ENCODE measurements around the gene NAT14.
"Not testable (repeated sequence)": the region's sequence is repeated elsewhere in the genome, so short reads cannot be mapped to it uniquely, and the experiment has no call there.

Gene NAT14

DNA sequence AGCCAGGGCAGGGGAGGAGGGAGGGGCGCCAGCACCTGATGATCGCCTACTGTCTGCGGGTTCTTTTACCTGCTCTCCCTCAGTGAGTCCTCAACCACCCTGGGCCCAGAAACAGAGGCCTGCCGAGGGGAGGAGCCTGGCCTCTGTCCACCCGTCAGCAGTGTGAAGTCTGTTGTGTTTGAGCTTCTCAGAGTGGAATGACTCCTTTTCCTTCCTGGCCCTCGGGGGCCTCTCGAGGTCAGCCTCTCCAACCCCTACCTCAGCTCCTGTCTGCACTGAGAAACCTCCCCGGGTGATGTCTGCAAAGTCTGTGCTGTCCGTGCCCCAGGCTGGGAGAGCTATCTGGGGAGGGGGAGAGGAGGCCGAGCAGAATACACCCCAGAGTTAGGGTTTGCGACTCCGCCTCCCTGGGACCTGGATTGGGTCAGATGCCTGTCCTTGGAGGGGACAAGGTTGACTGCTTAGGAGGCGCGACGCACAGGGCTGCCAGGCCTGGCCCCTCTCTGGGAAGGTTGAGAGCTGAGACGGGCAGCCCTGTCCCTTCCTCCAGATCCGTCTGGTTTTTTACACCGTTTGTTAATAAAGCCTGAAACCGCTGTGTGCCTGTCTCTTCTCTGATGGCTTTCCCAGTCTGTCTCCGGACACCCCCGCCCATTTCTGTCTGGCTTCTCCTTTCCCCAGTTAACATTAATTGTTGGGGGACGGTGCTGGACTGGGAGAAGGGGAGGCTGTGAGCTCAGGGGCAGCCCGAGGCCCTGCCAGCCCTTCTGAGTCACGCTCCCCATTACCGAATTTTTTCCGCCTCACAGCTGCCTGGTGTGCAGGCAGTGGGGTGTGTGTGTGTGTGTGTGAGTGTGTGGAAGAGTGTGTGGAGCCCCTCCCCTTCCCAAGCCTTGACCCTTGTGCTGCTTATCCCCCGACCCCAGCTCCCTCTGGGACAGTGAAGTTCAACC is 2.3 kb downstream of the NAT14 start:
- no peak for DNase-seq (ENCODE audit: low spot score)

DNA sequence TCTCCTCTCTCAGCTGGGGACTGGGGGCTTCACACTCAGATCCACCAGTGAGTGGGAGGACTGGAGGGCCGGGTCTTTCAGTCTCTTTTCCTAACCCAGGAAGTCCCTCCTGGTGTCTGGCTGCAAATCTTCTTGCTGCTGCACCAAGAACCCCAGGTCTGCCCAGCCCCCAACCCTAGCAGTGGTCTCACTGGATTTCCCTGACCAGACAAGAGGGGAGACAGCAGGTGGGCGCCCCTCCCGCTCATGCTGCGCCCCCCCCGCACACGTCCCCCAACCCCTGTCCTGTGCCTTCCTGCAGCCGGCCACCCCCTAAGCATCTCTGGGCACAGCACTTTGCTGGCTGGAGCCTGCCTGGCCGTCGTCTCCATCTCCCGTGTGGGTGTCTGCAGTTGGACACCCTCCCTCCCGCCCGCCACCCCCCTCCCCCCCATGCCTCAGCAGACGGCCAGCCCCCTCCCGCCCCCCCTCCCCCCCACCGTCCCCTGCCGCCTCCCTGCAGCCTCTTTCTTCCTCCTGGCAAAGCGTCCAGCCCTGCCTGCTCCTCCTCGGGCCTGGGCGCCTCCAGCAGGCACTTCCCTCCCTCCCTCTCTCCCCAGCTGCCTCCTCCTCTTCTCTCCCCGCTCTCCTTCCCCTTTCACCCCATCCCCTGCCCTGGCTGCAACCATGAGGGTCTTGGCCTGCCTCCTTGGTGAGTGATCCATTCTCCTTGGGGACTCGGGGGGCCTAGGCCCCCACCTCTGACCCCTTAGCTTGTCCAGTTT is 3.1 kb downstream of the NAT14 start, which contains the start of gene SSC5D:
SSC5D (plus strand) TSS at position 513 of the 764 bp plus-strand sequence; CDS start at position 667, 154 bp downstream.
- no peak for DNase-seq (ENCODE audit: low spot score)

DNA sequence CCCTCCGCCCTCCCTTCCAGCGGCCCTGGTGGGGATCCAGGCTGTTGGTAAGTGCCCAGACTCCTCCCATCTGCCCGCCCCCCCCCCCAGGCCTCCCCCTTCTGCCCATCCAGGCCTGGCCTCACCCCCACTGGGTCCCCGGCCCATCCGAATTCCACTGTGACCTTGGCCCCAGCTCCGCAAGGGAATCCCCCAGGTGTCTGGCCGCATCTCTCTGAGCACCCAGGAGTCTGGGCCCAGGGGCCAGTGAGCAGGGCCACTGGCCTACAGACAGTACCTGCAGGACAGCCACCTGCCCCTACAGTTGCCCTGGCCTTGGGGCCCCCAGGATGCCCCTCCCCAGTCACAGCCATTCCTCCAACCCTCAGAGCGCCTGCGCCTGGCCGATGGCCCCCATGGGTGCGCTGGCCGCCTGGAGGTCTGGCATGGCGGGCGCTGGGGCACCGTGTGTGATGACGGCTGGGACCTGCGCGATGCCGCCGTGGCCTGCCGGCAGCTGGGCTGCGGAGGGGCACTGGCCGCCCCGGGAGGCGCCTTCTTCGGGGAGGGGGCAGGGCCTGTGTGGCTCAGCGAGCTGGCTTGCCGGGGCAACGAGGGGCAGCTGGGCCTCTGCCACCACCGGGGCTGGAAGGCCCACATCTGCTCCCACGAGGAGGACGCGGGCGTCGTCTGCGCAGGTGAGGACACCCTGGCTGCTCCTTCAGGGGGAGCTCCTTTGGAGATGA is 4.2 kb downstream of the NAT14 start:
- no peak for DNase-seq (ENCODE audit: low spot score)

DNA sequence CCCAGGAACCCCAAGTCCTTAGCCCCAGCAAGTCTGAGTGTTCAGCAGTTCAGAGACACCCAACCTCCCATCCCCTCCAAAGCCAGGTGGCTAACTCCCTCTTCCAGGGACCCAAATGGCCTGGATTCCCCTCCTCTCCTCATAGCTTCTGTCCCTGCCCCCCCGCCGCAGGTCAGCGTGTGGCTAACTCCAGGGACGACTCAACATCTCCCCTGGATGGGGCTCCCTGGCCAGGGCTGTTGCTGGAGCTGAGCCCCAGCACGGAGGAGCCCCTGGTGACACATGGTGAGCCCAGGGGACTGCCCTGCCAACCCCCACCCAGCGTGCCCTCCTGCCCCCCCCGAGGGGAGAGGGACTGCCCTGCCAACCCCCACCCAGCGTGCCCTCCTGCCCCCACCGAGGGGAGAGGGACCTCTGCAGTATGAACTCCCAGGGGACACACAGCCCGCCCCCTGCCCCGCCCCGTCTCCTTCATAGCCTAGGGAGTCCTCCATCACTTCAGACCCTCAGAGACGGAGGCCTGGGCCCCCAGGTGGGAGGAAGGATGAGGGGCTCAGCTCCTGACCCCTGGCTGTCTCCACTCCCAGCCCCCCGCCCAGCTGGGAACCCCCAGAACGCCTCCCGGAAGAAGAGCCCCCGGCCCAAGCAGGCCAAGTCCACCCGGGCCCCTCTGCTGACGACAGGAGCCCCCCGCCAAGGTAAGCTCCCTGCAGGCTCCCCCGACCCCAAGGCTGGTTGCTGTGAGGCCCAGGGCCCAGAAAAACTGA is 4.9 kb downstream of the NAT14 start:
- no peak for DNase-seq (ENCODE audit: low spot score)

DNA sequence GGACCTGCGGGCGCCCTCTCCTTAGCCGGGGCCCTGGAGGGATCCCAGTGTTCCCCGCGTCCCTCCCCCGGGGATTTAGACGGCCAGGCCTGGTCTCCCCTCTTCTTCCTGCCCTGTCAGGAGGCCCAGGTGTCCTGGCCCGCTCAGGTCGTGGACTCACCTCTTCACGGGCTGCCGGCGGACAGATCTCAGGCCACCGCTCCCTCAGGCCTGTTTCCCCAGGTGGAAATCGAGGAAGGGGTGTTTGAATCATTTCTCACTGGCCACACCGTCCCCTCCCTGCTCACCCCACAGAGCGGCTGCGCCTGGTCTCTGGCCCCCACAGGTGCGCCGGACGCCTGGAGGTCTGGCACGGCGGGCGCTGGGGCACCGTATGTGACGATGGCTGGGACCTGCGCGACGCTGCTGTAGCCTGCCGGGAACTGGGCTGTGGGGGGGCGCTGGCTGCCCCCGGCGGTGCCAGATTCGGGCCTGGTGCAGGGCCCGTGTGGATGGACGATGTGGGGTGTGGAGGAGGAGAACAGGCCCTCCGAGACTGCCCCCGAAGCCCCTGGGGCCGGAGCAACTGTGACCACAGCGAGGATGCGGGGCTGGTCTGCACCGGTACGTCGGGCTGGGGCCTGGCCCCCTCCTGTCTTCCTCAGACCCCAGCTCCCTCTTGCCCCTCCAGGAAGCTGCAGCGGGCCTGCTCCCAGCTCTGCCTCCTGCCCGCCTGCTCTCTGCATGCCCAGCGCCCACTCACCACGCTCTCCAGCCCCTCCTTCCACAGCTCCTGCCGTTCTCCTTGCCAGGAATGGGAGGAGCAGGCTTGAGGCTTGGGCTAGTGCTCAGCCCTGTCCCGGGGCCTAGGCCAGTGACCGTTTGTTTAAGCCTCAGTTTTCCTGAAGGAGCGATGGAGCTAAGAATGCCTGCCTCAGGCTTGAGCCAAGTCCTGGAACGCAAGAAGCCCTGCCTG is 5.8 kb downstream of the NAT14 start:
- no peak for DNase-seq (ENCODE audit: low spot score)

DNA sequence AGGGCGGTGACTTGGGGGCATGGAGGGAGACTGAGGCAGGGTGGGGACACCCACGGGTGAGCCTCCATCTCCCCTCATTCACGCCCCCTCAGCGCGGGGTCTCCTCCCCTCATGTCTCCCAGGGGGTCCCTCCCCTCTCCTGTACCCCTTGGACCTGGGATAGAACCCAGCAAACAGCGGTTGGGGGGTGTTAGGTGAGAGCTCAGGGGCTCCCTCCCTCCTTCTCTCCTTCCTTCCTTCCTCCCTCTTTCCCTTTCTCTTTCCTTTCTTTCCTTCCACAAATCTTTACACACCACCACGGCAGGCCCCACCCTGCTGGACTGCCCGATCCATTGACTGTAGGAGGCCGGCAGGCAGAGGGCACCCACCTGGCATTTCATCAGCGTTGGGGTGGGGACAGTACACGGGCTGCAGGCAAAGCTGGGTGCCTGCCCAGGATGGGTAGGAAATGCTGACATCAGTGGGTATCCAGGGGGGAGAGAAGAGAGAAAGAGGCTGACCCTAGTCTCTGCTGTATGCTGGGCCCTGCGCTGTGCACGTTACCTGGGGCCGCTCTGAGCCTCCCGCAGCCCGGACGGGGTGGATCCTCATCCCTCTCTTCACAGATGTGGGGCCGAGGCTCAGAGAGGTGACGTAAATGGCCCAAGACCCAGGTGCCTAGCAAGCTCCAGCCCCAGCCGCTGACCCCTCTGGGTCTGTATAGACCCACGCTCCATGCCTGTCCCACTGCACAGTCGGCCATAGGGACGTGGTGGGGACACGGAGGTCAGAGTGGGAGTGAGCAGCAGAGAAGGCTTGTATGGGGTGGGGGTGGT is 6.8 kb downstream of the NAT14 start:
- DNase-seq (ENCODE audit: low spot score), result no peak

DNA sequence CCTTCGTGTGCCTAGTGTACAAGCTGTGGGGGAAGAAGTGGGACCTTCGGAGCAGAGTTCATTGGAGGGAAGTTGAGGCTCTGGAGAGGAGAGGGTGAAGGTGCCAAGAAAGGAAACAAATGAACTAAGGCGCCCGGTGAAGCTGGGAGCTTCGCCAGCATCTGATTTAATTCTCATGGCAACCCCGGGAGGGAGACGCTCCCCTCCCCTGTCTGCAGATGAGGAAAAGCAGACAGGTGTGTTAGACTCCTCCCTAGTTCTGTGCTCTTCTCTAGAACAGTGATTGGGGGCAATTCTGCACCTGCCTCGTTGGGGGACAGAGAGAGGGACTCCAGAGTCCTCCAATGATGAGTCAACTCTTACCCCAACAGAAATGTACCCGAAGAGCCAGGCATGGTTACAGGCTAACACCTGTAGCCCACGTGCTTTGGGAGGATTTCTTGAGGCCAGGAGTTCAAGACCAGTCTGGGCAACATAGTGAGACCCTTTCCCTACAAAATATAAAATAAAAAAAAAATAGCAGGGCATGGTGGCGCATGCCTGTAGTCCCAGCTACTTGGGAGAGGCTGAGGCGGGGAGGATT is 7.5 kb downstream of the NAT14 start:
- no peak for DNase-seq (ENCODE audit: low spot score)

DNA sequence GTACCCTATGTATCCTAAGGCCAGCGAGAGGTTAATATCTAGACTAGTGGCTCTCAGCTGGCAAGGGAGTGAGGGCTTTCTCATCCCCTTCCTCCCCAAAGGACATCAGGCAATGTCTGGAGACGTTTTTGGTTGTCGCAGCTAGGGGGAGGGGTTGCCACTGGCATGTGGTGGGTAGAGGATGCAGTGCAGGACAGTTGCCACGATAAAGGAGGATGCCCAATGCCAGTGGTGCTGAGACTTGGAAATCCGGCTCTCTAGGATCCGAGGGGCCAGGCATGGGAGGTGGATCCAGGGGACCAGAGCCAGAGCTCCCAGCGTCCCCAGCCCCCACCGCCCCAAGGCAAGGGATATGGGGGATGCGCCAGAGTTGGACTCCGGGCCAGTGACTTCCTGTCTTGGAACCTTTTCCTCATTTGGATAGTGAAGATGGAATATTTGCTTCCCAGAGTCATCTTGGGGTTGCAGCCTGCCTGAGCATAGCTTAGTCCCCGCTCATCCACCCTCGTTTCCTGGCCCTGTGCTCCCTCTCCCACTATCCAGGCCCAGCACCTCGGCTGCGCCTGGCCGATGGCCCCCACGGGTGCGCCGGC is 8.2 kb downstream of the NAT14 start:
- no peak for DNase-seq (ENCODE audit: low spot score)

DNA sequence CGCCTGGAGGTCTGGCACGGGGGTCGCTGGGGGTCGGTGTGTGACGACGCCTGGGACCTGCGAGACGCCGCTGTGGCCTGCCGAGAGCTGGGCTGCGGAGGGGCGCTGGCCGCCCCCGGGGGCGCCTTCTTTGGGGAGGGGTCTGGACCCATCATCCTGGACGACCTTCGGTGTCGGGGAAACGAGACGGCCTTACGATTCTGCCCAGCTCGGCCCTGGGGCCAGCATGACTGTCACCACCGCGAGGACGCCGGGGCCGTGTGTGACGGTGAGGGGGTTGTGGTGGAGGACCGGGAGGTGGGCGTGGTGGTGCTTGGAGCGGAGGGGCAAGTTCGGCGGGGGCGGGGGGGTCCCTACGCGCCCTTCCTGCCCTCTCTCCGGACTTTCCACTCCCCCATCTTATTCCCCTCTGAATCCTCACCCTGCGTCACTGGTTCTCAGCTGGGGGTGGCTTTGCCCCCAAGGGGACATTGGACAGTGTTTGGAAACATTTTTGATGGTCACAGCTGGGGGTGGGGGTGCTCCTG is 8.7 kb downstream of the NAT14 start:
- no peak for DNase-seq (ENCODE audit: low spot score)

DNA sequence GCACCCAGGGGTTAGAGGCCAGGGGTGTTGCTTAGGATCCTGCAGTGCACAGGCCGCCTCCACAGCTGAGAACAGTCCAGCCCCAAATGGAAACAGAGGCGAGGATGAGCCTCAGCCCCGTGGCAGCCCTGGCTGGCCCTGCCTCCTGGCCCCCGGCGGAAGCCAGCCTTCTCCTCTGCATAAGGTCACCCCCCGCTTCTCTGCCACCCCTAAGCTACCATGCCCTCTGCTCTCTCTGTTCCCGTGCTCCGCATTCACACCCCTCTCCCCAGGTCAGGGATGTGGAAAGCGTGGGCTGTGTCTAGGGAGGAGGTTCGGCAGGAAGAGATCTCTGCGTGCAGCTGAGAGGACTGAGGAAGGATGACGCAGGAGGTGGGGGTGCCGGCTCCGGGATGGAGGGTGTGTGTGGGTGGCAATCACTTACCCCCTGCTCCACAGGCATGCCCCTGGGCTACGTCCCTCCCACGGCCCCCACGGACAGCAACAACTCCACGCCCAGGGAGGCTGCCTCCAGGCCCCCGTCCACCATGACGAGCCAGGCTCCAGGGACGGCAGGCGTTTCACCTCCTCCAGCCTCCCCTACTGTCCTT is 9.3 kb downstream of the NAT14 start:
- no peak for DNase-seq (ENCODE audit: low spot score)

DNA sequence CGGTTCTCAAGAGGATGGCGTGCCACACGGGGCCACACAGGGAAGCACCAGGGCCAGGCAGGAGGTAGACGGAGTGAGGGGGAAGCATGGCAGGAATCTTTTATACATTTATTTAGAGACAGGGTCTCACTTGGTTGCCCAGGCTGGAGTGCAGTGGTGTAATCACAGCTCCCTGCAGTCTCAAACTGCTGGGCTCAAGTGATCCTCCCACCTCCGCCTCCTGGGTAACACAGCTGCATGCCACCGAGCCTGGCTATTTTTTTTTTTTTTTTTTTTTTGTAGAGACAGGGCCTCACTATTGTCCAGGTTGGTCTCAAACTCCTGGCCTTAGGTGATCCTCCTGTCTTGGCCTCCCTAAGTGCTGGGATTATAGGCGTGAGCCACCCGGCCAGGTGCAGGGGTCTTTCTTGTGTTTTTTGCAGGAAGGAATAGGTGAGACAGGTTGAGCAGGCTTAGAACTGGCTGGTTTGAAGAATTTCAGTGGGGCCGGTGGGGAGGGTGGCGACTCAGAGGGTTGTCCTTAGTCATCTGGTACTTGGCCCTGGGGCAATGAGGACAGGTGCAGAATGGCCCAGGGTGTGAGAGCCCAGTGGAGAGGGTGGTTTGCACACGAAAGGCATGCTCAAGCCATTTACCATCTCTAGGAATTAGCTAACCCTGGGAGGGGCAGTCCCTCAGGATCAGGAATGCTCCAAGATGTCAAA is 10.8 kb downstream of the NAT14 start:
- DNase-seq (ENCODE audit: low spot score), result no peak

DNA sequence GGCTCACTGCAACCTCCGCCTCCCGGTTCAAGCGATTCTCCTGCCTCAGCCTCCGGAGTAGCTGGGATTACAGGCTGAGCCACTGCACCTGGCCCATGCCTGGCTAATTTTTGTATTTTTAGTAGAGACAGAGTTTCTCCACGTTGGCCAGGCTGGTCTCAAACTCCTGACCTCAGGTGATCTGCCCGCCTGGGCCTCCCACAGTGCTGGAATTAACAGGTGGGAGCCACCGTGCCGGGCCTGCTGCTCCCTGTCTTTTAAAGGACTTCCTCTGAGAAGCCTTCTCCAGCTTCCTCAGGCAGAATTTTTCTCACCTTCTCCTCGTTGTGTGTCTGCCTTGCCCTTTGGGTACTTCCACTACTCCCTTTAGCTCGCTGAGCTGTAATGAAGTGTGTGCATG is 11.8 kb downstream of the NAT14 start:
- not testable (repeated sequence) for DNase-seq (ENCODE audit: low spot score)

DNA sequence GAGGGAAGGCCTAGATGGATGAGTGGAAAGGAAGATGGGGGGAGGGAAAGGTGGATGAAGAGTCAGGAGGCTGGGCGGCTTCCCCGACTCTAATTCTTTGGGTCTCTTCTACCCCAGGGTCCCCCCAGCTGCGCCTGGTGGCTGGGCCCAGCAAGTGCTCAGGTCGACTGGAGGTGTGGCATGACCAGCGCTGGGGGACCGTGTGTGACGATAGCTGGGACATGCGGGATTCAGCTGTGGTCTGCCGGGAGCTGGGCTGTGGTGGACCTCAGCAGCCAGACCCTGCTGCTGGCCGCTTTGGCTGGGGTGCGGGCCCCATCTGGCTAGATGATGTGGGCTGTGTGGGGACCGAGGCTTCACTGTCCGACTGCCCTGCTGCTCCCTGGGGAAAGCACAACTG is 12.8 kb downstream of the NAT14 start:
- no peak for DNase-seq (ENCODE audit: low spot score)

DNA sequence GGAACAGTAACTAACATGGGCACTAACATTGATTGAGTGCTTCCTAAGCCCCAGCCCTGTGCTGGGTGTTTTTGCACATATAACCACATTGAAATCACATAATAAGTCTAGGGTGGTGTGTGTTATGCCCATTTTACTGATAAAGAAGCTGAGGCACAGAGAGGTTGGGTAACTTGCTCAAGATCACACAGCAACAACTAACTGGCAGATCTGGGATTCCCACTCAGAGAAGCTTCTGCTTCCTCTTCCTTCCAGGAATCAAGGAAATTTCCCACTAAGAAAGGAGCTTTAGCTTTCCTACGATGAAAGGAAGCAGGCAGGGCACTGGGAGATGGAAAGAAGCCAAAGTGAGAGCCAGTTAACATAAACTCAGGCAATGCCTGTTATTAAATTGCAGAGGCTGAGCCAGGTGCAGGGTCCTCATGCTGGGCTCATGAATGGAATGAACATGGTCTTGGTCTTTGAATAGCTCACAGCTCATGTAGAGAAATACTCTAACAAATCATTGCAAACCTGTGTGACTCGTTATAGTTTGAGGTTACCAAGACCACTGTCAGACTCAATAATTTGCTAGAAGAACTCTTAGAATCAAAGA is 13.4 kb downstream of the NAT14 start:
- DNase-seq (ENCODE audit: low spot score), result no peak

DNA sequence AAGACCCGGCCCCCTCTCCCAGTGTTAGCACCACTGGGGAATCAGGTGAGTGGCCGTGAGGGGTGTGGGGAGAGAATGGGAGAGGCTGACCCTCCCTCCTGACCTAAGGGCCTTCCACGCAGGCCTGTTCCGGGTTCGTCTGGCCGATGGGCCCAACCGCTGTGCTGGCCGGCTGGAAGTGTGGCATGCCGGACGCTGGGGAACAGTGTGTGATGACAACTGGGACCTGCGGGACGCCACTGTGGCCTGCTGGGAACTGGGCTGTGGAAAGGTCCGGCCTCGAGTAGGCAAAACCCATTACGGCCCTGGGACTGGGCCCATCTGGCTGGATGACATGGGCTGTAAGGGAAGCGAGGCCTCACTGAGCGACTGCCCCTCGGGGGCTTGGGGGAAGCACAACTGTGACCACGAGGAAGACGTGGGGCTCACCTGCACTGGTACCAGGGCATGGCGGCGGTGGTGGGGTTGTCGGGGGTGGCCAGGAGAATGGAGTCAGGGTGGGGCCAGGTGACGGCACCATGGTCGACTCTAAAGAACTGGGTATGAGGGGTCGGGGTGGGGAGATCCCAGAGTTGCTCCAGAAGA is 15.5 kb downstream of the NAT14 start:
- DNase-seq (ENCODE audit: low spot score), result no peak

Measured in SK-N-DZ (cell line).